Measurements from ENCODE around the gene HS6ST3. TPM values are rescaled to one million over a fixed set of nuclear protein-coding genes. Genes with fewer than 3 reads are reported as not detected.

Gene HS6ST3
- total and polyA plus RNA-seq, 9 of the 15 experiments (the other 6 are each of a cell fraction or from before 2014, with no cell fraction given), result not detected

- no peak for TF ChIP-seq CBX8 (IDR thresholded peaks at IDR 0.05; ENCODE audit: borderline replicate concordance, extremely low read depth, low read depth, low read length, poor library complexity, severe bottlenecking)
- no peak for TF ChIP-seq ZNF280A (IDR thresholded peaks at IDR 0.05; ENCODE audit: low read depth, partially characterized antibody)
- no peak for TF ChIP-seq DACH1 (IDR thresholded peaks at IDR 0.05; ENCODE audit: partially characterized antibody)
- TF ChIP-seq ZNF518B (CRISPR knock-in tag; IDR thresholded peaks at IDR 0.05), result no peak
- TF ChIP-seq TCF15 (CRISPR knock-in tag; IDR thresholded peaks at IDR 0.05), result no peak
- TF ChIP-seq ZNF76 (CRISPR knock-in tag; IDR thresholded peaks at IDR 0.05; ENCODE audit: borderline replicate concordance), result no peak
- no peak for TF ChIP-seq ZNF830 (CRISPR knock-in tag; IDR thresholded peaks at IDR 0.05)
- TF ChIP-seq FOS (IDR thresholded peaks at IDR 0.05; ENCODE audit: extremely low read depth, insufficient read length), result no peak
- TF ChIP-seq SP2 (IDR thresholded peaks at IDR 0.05; ENCODE audit: extremely low read depth, low read depth, low read length, poor library complexity, severe bottlenecking), result no peak
- TF ChIP-seq CEBPB (tag; IDR thresholded peaks at IDR 0.05), result no peak
- no peak for TF ChIP-seq NCOA4 (IDR thresholded peaks at IDR 0.05; ENCODE audit: partially characterized antibody)
Measured at GRCh38 chr13:96794669-96795068, 704.8 kb downstream of the HS6ST3 start (continued).
